Upper lobe of right lung (tissue), 1 donor: ENCODE measurements around the gene MLN. TPM values are rescaled to one million over a fixed set of nuclear protein-coding genes. Genes with fewer than 3 reads are reported as not detected.

Source experiments
- ATAC-seq: fragments of 200-7000 bp; cut with Tn5 transposase; one replicate; pipeline ENCODE4 v1.9.1; 2020; ENCODE audit warnings: mild to moderate bottlenecking, moderate library complexity
- DNase-seq: peaks from one replicate; pipeline ENCODE4 v3.0.0-alpha.2; 2020
- H3K27ac ChIP-seq: fragments of 200-600 bp; one replicate; pipeline ENCODE4 v1.8.0; 2022
- H3K27me3 ChIP-seq: fragments of 200-600 bp; one replicate; pipeline ENCODE4 v1.8.0; 2022; ENCODE audit warnings: mild to moderate bottlenecking
- H3K36me3 ChIP-seq: fragments of 200-600 bp; one replicate; pipeline ENCODE4 v1.8.0; 2022
- H3K4me1 ChIP-seq: fragments of 200-600 bp; one replicate; pipeline ENCODE4 v1.8.0; 2022
- H3K4me3 ChIP-seq: fragments of 200-600 bp; one replicate; pipeline ENCODE4 v1.8.0; 2022; ENCODE audit warnings: mild to moderate bottlenecking
- H3K9me3 ChIP-seq: fragments of 200-600 bp; one replicate; pipeline ENCODE4 v1.8.0; 2022
- intact Hi-C: fragments of 100-400 bp; cut with DNase I; formaldehyde crosslinking; loops from one replicate; pipeline ENCODE4 v1.11.0; 2022
- total RNA-seq: library from RNA; stranded (reverse); fragmentation: NEBNext Ultra II Directional; extraction: Animal tissue kit (Norgen Biotek cat#: 25700); gene quantifications from one replicate; pipeline ENCODE4 v1.2.1, GENCODE V29; 2021
- TF ChIP-seq, protein P1 (sequence below): fragments of 200-600 bp; IDR thresholded peaks from one replicate; pipeline ENCODE4 v1.8.0; 2022; ENCODE audit warnings: antibody characterized with exemption
- donor health status: DM: no; HTN: yes; CAD: no; lungs with severe emphysema.

The MLN gene
- total RNA-seq, 1 donor from 2014 or later, result not detected

DNA sequence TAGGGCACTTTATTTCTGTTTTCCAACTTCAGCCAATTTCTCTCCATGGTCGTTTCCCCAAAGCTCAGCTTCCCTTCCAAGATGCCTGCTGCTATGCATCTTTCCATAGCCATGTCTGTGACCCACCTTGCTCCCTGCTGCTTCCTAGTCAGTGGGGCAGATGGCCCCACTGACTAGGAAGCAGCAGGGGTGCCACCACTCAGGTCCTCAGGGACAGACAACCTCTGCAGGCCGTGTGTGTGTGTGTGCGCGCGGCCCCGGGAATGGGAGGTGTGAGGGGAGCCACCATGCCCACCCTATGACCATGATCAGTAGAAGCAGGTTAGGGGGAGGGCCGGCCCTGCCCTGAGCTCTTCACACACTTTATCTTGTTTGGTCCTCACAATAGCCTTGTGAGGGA lies 54.4 kb downstream of the MLN start:
- Histone ChIP-seq H3K4me1 (peaks cover 4% of the 10 kb centered on the region), H3K27ac (no peak overlapping the region), H3K4me3 (no peak overlapping the region), H3K9me3 (no peaks in the 10 kb centered on the region), H3K27me3 (no peaks in the 10 kb centered on the region), H3K36me3 (no peaks in the 10 kb centered on the region)
- no peak for DNase-seq
- intact Hi-C loops, result no loop called here
- no peak for ATAC-seq
- TF ChIP-seq, protein P1, sequence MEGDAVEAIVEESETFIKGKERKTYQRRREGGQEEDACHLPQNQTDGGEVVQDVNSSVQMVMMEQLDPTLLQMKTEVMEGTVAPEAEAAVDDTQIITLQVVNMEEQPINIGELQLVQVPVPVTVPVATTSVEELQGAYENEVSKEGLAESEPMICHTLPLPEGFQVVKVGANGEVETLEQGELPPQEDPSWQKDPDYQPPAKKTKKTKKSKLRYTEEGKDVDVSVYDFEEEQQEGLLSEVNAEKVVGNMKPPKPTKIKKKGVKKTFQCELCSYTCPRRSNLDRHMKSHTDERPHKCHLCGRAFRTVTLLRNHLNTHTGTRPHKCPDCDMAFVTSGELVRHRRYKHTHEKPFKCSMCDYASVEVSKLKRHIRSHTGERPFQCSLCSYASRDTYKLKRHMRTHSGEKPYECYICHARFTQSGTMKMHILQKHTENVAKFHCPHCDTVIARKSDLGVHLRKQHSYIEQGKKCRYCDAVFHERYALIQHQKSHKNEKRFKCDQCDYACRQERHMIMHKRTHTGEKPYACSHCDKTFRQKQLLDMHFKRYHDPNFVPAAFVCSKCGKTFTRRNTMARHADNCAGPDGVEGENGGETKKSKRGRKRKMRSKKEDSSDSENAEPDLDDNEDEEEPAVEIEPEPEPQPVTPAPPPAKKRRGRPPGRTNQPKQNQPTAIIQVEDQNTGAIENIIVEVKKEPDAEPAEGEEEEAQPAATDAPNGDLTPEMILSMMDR, result no peak

DNA sequence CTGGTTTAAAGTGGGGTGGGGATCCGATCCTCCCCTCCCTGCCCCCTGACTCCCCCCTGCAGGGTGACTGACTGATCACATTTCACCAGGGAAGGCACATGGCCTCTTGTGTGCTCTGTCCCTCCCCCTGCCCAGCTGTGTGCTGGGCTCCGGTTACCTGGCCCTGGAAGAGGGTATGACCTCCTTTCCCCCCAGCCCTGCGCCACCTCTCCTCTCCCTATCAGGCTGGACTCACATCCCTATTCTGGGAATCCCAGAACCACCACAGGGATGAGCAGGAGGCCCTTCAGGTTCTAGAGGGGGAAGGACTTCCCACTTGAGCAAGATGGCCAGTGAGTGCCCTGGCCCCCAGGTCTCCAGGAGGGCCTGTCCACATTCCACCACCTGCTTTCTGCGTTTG lies 55.0 kb downstream of the MLN start:
- Histone ChIP-seq H3K4me3 (no peak overlapping the region), H3K27ac (no peak overlapping the region), H3K4me1 (peaks cover 8% of the 10 kb centered on the region), H3K36me3 (no peaks in the 10 kb centered on the region), H3K27me3 (no peaks in the 10 kb centered on the region), H3K9me3 (no peaks in the 10 kb centered on the region)
- no peak for ATAC-seq
- no peak for DNase-seq
- TF ChIP-seq, protein P1, result no peak
- intact Hi-C loops, result no loop called here

DNA sequence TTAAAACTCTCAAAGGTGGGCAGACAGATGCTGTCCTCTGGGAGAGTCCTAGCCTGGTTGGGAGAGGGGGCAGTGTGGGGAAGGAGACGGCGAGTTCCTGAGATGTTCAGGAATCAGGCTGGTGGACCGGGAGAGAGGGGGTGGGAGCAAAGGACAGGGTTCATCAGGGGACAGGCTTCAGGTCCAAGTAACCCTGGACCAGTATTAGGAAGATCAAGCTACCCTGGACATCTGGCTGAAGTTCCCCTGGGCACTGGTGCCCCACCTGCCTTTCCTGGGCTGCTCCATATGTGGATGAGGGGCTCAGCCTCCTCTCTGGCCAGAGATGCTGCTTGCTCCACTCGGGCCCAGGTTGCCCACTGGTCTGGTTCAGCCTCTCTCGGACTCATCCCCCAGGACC lies 56.0 kb downstream of the MLN start:
- Histone ChIP-seq H3K4me1 (peaks cover 11% of the 10 kb centered on the region), H3K36me3 (no peaks in the 10 kb centered on the region), H3K27ac (no peak overlapping the region), H3K27me3 (no peaks in the 10 kb centered on the region), H3K4me3 (no peak overlapping the region), H3K9me3 (no peaks in the 10 kb centered on the region)
- DNase-seq (no peak), ATAC-seq (no peak)
- TF ChIP-seq, protein P1, result no peak
- intact Hi-C loops, result no loop called here

DNA sequence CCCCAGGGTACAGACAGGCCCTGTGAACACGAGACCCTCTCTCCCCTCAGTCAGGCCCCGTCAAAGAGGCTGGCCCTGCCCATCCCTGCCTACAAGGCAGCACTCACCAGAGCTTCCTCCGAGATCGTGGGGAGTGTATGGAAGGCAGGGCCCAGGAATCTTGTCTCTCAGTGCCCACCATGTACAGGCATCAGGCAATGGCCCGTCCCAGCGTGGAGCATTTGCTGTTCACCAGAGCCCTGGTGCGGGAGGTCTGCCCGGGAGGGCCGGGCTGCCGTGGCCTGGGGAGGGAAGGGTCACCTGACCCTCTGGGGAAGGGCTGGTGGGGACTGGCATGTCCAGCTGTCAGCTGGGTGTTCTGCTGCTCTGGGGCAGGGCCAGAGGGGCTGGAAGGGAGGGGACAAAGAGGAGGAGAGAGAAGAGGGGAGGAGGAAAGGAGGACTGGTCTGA lies 57.1 kb downstream of the MLN start, which contains the start of gene IP6K3:
Gene IP6K3 (minus strand): TSS at position 255 of the 450 bp plus-strand sequence. CDS start 11,429 bp downstream, outside the sequence.
- Histone ChIP-seq H3K27me3 (no peaks in the 10 kb centered on the region), H3K27ac (peak within 1 kb of the TSS; percentile 84), H3K4me1 (peaks cover 11% of the 10 kb centered on the region), H3K4me3 (peak within 1 kb of the TSS; percentile 48), H3K9me3 (no peaks in the 10 kb centered on the region), H3K36me3 (no peaks in the 10 kb centered on the region)
- intact Hi-C loops, result no loop called here
- TF ChIP-seq, protein P1, result no peak
- ATAC-seq (peak; percentile 34), DNase-seq (no peak)

DNA sequence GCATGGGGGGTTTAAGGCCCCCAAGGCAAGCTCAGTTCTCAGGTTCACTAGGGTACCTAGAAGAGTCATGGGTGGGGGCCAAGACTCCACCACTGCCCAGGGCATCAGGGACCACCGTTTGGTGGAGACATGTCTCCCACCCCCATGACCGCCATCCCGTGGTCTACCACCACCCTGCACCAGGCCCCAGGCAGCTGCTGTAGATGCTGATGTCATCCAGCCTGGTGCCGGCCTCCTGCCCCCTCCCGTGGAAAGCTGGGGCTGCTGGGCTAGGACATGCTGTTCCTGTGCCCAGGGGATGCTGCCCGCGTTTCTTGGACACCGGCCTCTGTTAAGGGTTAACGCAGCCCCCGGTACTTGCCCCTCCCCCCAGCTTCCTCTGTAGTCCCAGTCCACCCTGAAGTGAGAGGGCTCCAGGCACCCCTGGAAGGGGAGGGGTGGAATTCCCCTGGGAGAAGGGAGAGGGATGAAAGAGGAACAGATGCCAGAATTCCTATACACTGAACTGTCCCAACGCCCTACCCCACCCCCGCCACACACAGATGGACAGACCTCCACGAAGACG lies 57.7 kb downstream of the MLN start:
- peak overlapping the region; percentile 84 for H3K27ac ChIP-seq
- TF ChIP-seq, protein P1, result no peak
- intact Hi-C loops, result no loop called here
- no peaks in the 10 kb centered on the region for H3K36me3 ChIP-seq
- peak overlapping the region; percentile 48 for H3K4me3 ChIP-seq
- H3K27me3 ChIP-seq, result no peaks in the 10 kb centered on the region
- ATAC-seq, result peak; percentile 16
- H3K4me1 ChIP-seq, result peaks cover 11% of the 10 kb centered on the region
- no peak for DNase-seq
- H3K9me3 ChIP-seq, result no peaks in the 10 kb centered on the region

DNA sequence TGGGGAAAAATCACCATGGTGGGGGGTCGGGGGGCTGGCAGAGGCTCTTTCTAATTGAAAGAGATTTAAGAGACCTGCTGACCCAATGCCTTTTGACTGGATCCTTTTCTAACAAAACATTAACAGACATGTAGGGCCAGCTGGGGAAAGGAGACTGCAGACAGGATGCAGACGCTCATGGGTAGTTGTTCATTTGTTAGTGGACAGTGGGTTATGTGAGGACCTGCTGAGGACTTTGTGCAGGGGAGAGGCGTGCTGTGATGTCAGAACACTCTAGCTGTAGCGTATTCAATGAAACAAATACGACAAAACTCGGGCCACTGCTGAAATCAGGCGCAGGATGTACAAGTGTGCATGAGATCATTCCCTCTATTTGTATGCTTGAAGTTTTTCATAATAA lies 58.3 kb downstream of the MLN start:
- intact Hi-C loops, result no loop called here
- ATAC-seq (no peak), DNase-seq (no peak)
- TF ChIP-seq, protein P1, result no peak
- H3K9me3 ChIP-seq, result no peaks in the 10 kb centered on the region
- H3K27me3 ChIP-seq, result no peaks in the 10 kb centered on the region
- peak overlapping the region; percentile 48 for H3K4me3 ChIP-seq
- no peaks in the 10 kb centered on the region for H3K36me3 ChIP-seq
- H3K27ac ChIP-seq, result peak overlapping the region; percentile 84
- peaks cover 8% of the 10 kb centered on the region for H3K4me1 ChIP-seq
